DND-41 (cell line): ENCODE results near the gene RBFOX2.

Experiments used
- EZH2 ChIP-seq: IDR thresholded peaks from 3 replicates; pipeline ENCODE4 v1.6.1; 2012; ENCODE audit warnings: borderline replicate concordance, low read depth, mild to moderate bottlenecking, moderate library complexity, low read length, inconsistent platforms; ENCODE audit not compliant: severe bottlenecking
- TF ChIP-seq, protein P1 (sequence below): IDR thresholded peaks from 2 replicates; pipeline ENCODE4 v1.5.1; 2012; ENCODE audit warnings: borderline replicate concordance, low read length, moderate library complexity, mild to moderate bottlenecking; ENCODE audit not compliant: poor library complexity, severe bottlenecking; ENCODE audit errors: extremely low read depth

DNA sequence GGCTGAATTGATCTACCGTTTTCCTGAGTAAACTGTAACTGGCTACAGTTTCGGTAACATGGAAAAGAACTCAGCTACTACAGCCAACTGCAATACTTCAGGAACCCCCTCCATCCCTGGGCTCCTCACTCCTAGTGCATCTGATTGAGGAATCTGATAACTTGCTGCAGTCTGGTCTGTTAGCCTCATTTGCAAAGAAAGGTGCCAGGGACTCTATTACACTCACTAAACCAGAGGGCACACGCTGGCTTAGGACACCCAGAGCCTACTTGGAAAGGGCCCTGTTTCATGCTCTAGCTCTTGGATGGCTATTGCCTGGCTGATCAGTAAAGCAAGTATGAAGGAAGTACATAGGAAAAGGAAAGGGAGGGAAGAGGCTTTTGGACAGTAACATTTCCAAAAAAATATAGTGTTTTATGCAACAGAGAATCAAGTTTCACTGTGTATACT is 288.7 kb downstream of the RBFOX2 start:
- TF ChIP-seq, protein P1, sequence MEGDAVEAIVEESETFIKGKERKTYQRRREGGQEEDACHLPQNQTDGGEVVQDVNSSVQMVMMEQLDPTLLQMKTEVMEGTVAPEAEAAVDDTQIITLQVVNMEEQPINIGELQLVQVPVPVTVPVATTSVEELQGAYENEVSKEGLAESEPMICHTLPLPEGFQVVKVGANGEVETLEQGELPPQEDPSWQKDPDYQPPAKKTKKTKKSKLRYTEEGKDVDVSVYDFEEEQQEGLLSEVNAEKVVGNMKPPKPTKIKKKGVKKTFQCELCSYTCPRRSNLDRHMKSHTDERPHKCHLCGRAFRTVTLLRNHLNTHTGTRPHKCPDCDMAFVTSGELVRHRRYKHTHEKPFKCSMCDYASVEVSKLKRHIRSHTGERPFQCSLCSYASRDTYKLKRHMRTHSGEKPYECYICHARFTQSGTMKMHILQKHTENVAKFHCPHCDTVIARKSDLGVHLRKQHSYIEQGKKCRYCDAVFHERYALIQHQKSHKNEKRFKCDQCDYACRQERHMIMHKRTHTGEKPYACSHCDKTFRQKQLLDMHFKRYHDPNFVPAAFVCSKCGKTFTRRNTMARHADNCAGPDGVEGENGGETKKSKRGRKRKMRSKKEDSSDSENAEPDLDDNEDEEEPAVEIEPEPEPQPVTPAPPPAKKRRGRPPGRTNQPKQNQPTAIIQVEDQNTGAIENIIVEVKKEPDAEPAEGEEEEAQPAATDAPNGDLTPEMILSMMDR = no peak
- no peak for TF ChIP-seq EZH2
